Skeletal muscle satellite cell (primary cell): ENCODE data around the gene BSN.

ENCODE experiments used
- H3K27me3 ChIP-seq: 2 replicates; pipeline ENCODE4 v1.7.0; 2013; ENCODE audit warnings: low read length; ENCODE audit not compliant: control insufficient read depth, insufficient read depth
- H3K36me3 ChIP-seq: 2 replicates; pipeline ENCODE4 v1.7.0; 2013; ENCODE audit warnings: mild to moderate bottlenecking, control low read depth, low read length; ENCODE audit not compliant: insufficient read depth
- H3K4me1 ChIP-seq: 2 replicates; pipeline ENCODE4 v1.7.0; 2013; ENCODE audit warnings: low read length; ENCODE audit not compliant: control insufficient read depth, insufficient read depth
- H3K4me2 ChIP-seq: 2 replicates; pipeline ENCODE4 v1.7.0; 2013; ENCODE audit warnings: mild to moderate bottlenecking, low read length
- H3K4me3 ChIP-seq: 2 replicates; pipeline ENCODE4 v1.7.0; 2013; ENCODE audit warnings: low read length
- H3K9ac ChIP-seq: 2 replicates; pipeline ENCODE4 v1.7.0; 2013; ENCODE audit warnings: mild to moderate bottlenecking, low read depth, low read length, moderate library complexity
- H3K9me3 ChIP-seq: replicated peaks from 2 replicates; pipeline ENCODE4 v1.7.0; 2013; ENCODE audit warnings: mild to moderate bottlenecking, control low read depth, low read length

The BSN gene

GRCh38 chr3:49606427-49606826, 52.1 kb downstream of the BSN start:
- no peak overlapping the region for H3K4me2 ChIP-seq
- H3K9me3 ChIP-seq: no peaks in the 10 kb centered on the region
- peaks cover 6% of the 10 kb centered on the region for H3K27me3 ChIP-seq
- no peaks in the 10 kb centered on the region for H3K4me1 ChIP-seq
- no peaks in the 10 kb centered on the region for H3K36me3 ChIP-seq
- H3K4me3 ChIP-seq: no peak overlapping the region
- H3K9ac ChIP-seq: no peak overlapping the region

GRCh38 chr3:49607105-49607591, 52.9 kb downstream of the BSN start:
- Histone ChIP-seq H3K9ac (no peak overlapping the region), H3K9me3 (no peaks in the 10 kb centered on the region), H3K27me3 (peaks cover 6% of the 10 kb centered on the region), H3K4me2 (no peak overlapping the region), H3K4me1 (no peaks in the 10 kb centered on the region), H3K36me3 (no peaks in the 10 kb centered on the region), H3K4me3 (no peak overlapping the region)

GRCh38 chr3:49607796-49608195, 53.5 kb downstream of the BSN start:
- Histone ChIP-seq H3K4me2 (no peak overlapping the region), H3K4me1 (no peaks in the 10 kb centered on the region), H3K27me3 (peaks cover 6% of the 10 kb centered on the region), H3K9ac (no peak overlapping the region), H3K9me3 (no peaks in the 10 kb centered on the region), H3K36me3 (no peaks in the 10 kb centered on the region), H3K4me3 (no peak overlapping the region)

- Histone ChIP-seq H3K9ac (no peak overlapping the region), H3K27me3 (peaks cover 6% of the 10 kb centered on the region), H3K4me2 (no peak overlapping the region), H3K36me3 (no peaks in the 10 kb centered on the region), H3K4me1 (no peaks in the 10 kb centered on the region), H3K4me3 (no peak overlapping the region), H3K9me3 (no peaks in the 10 kb centered on the region)
Observed at GRCh38 chr3:49609314-49609713, 55.0 kb downstream of the BSN start.

GRCh38 chr3:49609815-49610214, 55.5 kb downstream of the BSN start:
- H3K27me3 ChIP-seq: peaks cover 6% of the 10 kb centered on the region
- H3K4me3 ChIP-seq: no peak overlapping the region
- H3K36me3 ChIP-seq: no peaks in the 10 kb centered on the region
- H3K9me3 ChIP-seq: no peaks in the 10 kb centered on the region
- no peak overlapping the region for H3K9ac ChIP-seq
- H3K4me2 ChIP-seq: no peak overlapping the region
- H3K4me1 ChIP-seq: no peaks in the 10 kb centered on the region

- no peaks in the 10 kb centered on the region for H3K36me3 ChIP-seq
- no peak overlapping the region for H3K4me3 ChIP-seq
- H3K4me2 ChIP-seq: no peak overlapping the region
- no peaks in the 10 kb centered on the region for H3K4me1 ChIP-seq
- H3K9ac ChIP-seq: no peak overlapping the region
- H3K27me3 ChIP-seq: peaks cover 6% of the 10 kb centered on the region
- H3K9me3 ChIP-seq: no peaks in the 10 kb centered on the region
Observed at GRCh38 chr3:49610666-49611280, 56.5 kb downstream of the BSN start.

GRCh38 chr3:49611291-49611690, 57.0 kb downstream of the BSN start:
- Histone ChIP-seq H3K9me3 (no peaks in the 10 kb centered on the region), H3K36me3 (no peaks in the 10 kb centered on the region), H3K4me2 (no peak overlapping the region), H3K4me1 (no peaks in the 10 kb centered on the region), H3K9ac (no peak overlapping the region), H3K4me3 (no peak overlapping the region), H3K27me3 (peaks cover 6% of the 10 kb centered on the region)

GRCh38 chr3:49611719-49612118, 57.4 kb downstream of the BSN start:
- Histone ChIP-seq H3K4me3 (no peak overlapping the region), H3K9ac (no peak overlapping the region), H3K27me3 (peaks cover 6% of the 10 kb centered on the region), H3K4me1 (no peaks in the 10 kb centered on the region), H3K36me3 (no peaks in the 10 kb centered on the region), H3K9me3 (no peaks in the 10 kb centered on the region), H3K4me2 (no peak overlapping the region)

- Histone ChIP-seq H3K27me3 (peaks cover 6% of the 10 kb centered on the region), H3K9ac (no peak overlapping the region), H3K9me3 (no peaks in the 10 kb centered on the region), H3K36me3 (no peaks in the 10 kb centered on the region), H3K4me2 (no peak overlapping the region), H3K4me1 (no peaks in the 10 kb centered on the region), H3K4me3 (no peak overlapping the region)
Observed at GRCh38 chr3:49614936-49615335, 60.7 kb downstream of the BSN start.

- Histone ChIP-seq H3K4me2 (no peak overlapping the region), H3K27me3 (peaks cover under 1% of the 10 kb centered on the region), H3K4me1 (no peaks in the 10 kb centered on the region)
Observed at GRCh38 chr3:49616061-49616460, 61.8 kb downstream of the BSN start.

GRCh38 chr3:49616491-49616941, 62.2 kb downstream of the BSN start:
- no peaks in the 10 kb centered on the region for H3K9me3 ChIP-seq
- no peaks in the 10 kb centered on the region for H3K36me3 ChIP-seq
- H3K27me3 ChIP-seq: peaks cover 5% of the 10 kb centered on the region
- H3K4me3 ChIP-seq: no peak overlapping the region
- H3K4me2 ChIP-seq: no peak overlapping the region
- H3K4me1 ChIP-seq: no peaks in the 10 kb centered on the region
- no peak overlapping the region for H3K9ac ChIP-seq

More at GRCh38 chr3:49616061-49616460, 61.8 kb downstream of the BSN start:
- H3K9me3 ChIP-seq: no peaks in the 10 kb centered on the region
- H3K4me3 ChIP-seq: no peak overlapping the region
- H3K36me3 ChIP-seq: no peaks in the 10 kb centered on the region
- H3K9ac ChIP-seq: no peak overlapping the region

GRCh38 chr3:49617390-49618013, 63.2 kb downstream of the BSN start:
- Histone ChIP-seq H3K4me1 (no peaks in the 10 kb centered on the region), H3K36me3 (no peaks in the 10 kb centered on the region), H3K27me3 (peaks cover 15% of the 10 kb centered on the region), H3K9ac (no peak overlapping the region), H3K9me3 (no peaks in the 10 kb centered on the region), H3K4me2 (no peak overlapping the region), H3K4me3 (no peak overlapping the region)
